HG03097 (cell line): ENCODE results near the gene WRAP53.

Experiments used
- ATAC-seq: cut with Tn5 transposase; IDR thresholded peaks from one replicate; pipeline ENCODE4 v1.9.1; 2021; ENCODE audit not compliant: unreplicated experiment, low FRiP score

Gene WRAP53

DNA sequence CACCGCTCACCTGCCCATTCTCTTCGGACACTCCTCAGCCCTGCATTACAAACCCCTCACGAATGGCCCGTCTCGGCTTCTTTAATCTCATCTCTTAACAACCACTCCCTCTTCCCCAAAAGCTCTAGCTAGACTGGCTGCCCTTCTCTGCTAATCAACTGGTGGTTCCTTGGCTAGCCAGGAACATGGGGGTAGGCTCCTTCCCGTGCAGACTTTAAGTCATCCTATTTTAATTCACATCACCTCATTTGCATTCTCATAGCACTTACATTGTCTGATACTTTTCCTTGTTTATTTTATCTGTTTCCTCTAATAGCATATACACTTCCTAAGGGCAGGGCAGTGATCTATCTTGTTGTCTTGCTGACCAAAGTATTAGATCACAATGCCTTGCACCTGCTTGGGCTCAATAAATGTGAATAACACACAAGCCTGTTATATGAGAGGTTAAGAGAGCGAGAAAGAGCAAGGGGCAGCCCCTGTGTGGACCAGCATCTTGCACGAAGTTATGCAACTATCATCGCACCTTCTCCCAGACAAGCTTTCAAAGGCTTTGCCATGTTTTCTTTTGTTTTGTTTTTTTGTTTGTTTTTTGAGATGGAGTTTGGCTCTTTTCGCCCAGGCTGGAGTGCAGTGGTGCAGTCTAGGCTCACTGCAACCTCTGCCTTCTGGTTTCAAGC, 10.7 kb upstream of the WRAP53 start:
- ATAC-seq = no peak

DNA sequence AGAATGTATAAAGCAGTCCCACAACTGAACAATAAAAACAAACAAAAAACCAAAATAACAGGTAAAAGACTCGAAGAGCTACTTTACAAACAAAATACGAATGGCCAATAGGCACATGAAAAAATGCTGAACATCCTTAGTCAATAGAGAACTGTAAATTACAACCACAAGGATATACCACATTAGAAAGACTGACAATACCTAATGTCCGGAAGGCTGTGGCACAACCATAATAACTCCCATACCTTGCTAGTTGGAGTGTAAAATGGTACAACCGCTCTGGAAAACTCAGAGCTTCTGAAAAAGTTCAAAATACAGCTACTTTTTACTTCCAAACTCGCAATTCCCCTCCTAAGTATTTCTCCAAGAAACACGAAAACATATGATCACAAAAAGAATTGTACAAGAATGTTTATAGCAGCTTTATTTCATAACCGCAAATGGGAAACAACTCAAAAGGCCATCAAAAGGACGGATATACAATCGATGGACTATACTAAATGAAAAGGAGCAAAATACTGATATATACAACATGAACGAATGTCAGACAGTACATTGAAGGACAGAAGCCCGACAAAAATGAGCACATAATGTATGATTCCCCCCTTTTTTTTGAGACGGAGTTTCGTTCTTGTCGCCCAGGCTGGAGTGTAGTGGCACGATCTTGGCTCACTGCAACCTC, 3.3 kb upstream of the WRAP53 start:
- no peak for ATAC-seq

DNA sequence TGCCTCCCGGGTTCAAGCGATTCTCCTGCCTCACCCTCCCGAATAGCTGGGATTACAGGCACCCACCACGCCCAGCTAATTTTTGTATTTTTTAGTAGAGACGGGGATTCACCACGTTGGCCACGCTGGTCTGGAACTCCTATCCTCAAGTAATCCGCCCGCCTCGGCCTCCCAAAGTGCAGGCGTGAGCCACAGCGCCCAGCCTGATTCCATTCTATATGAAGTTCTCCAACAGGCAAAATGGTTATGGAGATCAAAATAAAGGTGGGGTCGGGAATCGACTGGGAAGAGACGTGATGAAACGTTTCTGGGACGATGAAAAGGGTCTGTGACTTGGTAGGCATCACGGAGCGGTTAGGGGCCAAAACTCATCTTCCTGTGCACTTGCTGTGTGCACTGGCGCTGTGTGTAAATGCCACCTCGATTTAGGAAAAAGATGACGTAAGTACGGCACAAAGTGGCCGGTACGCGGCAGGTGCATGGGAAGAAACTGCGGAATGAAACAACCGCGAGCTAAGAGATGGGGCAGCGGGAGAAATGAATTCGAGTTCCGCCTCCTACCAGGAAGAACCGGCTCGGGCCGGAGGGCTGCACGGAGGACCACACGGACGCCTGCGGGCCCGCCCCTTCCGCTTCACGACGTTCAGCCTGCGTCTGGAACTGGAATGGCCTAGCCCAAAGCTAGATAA, 2.6 kb upstream of the WRAP53 start:
- peak; percentile 46 for ATAC-seq

DNA sequence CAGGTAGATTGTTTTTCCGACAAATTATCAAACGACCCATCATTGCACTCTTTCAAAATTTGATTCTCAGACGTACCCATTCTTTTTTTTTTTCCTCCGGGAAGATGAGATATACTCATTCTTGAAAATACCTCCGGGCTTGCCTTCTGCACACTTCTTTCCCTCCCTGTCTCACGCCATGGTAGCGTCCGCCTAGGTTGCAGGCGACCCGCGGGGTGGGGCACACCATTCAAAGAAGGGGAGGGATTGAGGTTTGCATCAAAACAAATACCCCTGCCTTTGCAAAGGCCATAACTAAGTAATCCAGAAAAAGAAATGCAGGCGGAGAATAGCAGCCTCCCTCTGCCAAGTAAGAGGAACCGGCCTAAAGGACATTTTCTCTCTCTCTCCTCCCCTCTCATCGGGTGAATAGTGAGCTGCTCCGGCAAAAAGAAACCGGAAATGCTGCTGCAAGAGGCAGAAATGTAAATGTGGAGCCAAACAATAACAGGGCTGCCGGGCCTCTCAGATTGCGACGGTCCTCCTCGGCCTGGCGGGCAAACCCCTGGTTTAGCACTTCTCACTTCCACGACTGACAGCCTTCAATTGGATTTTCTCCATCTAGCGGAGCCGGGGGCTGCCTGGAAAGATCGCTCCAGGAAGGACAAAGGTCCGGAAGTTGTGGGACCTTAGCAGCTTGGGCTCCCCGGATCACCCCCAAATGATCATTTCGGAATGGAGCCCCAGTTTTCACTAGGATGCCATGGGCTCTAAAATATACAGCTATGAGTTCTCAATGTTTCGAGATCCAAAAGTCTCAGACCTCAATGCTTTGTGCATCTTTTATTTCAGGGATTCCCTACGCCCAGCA, 1.8 kb upstream of the WRAP53 start:
- ATAC-seq = peak; percentile 49

DNA sequence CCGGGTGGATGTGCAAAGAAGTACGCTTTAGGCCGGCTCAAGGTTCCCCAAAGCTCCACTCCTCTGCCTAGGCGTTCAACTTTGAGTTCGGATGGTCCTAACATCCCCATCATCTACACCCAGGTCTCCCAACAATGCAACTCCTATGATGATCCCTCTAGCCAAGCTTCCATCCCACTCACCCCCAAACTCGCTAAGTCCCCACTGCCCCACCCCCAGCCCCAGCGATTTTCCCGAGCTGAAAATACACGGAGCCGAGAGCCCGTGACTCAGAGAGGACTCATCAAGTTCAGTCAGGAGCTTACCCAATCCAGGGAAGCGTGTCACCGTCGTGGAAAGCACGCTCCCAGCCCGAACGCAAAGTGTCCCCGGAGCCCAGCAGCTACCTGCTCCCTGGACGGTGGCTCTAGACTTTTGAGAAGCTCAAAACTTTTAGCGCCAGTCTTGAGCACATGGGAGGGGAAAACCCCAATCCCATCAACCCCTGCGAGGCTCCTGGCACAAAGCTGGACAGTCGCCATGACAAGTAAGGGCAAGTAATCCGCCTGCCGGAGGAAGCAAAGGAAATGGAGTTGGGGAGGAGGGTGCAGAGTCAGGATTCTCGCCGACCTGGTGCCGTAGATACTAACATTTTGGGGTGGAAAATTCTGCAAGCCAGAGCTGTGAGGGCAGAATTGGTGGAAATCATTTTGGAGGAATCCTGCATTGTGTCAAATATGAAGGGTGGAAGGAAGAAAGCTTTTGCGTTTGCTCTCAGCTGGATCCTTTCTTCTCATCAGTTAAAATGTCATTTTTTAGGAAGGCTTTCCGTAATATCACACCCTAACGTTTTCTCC, 987 bp upstream of the WRAP53 start, which contains the start of gene TP53:
Gene TP53 (minus strand): TSS at position 419 of the 836 bp plus-strand sequence. CDS start 10,896 bp downstream, outside the sequence.
- ATAC-seq = no peak

DNA sequence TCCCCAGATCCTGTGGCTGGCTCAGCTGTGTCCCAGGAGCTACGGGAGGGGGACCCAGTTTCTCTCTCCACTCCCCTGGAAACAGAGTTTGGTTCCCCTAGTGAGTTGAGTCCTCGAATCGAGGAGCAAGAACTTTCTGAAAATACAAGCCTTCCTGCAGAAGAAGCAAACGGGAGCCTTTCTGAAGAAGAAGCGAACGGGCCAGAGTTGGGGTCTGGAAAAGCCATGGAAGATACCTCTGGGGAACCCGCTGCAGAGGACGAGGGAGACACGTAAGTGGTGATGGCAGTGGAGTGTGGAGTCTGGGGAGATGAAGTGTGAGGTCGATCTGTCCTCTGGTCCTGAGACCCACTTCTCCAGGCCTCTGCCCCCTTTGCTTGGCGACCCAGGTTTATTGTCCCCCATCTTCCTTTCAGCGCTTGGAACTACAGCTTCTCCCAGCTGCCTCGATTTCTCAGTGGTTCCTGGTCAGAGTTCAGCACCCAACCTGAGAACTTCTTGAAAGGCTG, 585 bp downstream of the WRAP53 start:
- no peak for ATAC-seq

DNA sequence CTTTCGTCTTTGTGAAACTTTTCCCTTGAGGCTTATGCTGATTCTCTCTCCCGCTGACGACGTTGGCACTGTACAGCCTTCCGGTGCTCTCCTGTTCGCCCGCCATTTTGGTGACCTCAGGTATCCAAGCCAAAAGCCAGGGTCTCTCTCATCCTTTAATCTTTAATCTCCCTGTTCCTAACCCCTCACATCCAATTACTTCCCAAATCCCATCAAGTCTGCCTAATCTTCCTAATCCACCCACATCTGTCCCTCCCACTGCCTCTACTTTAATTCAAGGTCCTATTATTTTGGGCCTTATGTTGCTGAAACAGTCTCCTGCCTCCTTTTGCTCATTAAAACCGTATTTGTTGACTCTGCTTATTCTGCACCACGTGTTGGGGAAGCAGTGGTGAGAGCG, 7.3 kb downstream of the WRAP53 start:
- no peak for ATAC-seq

DNA sequence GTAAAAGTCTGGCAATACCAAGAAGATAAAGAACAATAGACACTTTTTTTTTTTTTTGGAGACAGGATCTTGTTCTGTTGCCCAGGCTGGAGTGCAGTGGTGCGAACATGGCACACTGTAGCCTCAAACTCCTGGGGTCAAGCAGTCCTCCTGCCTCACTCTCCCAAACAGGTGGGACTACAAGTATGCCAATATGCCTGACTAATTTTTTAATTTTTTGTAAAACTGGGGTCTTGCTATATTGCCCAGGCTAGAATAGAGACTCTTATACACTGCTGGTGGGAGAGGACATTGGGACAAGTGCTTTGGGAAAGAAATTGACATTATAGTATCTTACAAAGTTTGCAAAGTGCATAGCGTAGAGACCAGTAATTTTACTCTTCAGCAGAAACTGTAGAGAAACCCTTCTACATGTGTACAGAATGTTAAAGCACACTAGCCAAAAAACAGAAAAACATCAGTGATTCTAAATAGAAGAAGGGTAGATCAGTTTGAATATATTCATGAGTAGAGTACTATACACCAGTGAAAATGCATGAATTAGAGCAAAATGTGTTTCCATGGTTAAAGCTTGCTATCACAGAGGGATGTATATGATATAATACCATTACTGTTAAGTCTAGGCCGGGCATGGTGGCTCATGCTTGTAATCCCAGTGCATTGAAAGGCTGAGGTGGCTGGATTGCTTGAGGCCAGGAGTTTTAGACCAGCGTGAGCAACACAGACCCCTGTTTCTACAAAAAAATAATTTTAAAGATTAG, 9.7 kb downstream of the WRAP53 start:
- no peak for ATAC-seq

DNA sequence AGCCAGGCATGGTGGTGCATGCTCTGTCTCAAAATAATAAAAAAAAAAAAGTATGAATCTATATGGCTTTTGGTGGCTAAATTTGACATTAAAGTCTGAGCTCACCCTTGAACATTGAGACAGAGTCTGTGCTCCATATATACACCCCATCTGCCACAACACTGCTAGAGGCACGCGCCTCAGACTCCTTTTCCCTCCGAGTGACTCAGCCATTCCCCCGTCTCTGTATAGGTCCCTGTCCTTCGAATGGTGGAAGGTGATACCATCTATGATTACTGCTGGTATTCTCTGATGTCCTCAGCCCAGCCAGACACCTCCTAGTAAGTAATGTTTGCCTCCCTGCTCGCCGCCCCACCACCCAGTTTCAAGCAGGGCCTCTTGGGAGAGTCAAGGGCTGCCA, 12.2 kb downstream of the WRAP53 start:
- no peak for ATAC-seq

DNA sequence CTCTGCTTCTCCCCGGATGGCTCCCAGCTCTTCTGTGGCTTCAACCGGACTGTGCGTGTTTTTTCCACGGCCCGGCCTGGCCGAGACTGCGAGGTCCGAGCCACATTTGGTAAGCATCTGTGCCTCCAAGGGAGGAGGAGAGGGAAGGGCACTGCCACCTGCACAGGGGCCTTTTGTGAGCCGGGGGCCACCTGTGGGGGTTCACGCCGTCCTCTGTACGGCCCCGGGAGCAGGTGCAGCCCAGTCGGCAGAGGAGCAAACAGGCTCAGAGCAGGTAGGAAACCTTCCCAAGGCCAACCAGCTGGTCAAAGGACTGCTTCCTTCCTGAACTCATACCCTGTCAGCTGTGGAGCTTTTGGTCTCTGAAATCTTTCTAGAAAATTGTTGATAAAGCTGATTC, 13.4 kb downstream of the WRAP53 start:
- ATAC-seq = no peak

DNA sequence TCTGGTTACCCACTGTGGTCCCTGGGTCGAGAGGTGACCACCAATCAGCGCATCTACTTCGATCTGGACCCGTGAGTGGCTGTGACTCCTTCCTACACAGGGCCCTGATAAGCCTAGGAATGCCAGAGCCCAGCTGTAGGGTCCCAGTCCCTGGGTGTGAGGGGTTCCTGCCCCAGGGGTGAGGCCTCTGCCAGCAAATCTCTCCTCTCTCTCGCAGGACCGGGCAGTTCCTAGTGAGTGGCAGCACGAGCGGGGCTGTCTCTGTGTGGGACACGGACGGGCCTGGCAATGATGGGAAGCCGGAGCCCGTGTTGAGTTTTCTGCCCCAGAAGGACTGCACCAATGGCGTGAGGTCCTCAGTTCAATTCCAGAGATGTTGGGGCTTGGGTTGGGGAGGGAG, 14.5 kb downstream of the WRAP53 start:
- no peak for ATAC-seq

DNA sequence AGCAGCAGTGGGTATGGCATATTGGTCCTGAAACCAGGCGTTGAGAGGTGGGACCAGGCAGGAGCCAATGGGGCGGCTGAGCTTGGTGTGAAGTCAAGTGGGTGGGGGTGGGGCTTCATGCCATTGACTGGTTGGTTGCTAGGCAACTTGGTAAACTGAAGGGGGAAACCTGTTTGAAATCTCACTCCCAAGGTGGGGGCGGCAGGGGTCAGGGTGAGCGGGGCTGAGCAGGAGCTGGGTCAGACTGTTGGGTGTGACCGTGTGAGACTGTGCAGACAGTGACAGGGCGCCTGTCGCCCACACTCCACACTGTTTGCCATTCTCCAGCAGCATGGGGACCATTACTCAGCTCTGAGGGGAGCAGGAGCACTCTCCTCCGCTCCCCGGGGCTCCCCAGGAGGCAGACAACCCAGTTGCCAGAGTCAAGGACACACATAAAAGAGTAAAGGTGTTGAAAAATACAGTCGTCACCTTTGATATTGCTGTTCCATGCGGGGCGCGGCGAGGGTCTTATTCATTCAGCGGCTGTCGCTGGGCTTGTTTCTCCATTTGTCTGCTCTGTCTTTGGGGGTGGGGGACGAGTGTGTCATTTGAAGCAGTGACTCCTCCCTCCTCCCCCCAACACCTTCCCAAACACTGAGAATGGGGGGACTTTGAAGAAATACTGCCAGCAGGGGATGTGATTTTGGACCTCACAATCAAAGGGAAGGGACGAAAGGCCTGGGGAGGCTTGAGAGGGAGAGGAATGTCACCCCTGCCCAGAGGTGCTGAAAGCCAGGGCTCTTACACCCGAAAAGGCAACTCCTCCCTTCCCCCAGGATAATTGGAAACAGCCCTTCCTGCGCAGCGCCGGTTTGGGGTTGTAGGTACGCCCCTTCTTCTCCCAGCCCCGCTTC, 15.6 kb downstream of the WRAP53 start:
- no peak for ATAC-seq

DNA sequence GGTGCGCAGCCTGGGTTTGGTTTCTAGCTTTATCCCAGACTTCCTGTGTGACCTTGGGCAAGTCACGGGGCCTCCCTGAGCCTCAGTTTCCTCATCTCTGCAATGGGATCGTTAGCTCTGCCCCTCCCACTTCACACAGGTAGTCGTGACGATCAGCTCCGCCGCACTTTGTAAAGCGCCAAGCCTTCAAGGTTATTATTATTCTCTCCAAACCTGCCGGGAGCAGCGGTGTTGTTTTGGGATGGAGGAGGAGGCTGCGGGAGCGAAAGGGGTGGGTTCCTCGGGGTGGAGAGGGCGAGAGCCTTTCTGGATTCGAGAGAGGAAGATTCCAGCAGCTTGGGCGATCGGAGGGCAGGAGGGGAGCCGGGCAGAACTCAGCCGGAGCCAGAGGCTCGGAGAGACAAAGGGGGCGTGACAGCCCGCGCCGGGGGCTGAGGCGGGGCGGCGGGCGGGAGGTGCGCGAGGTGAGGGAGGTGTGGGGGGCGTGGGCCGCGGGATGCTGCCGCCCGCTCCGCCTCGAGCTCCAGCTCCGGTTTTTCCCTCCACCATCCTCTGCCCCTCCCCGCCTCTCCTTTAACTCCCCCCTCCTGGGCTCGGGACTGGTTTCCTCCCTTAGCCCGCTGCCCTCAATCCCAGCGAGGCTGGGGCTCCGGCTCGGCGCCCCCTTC, 16.5 kb downstream of the WRAP53 start, which contains the start of gene EFNB3:
Gene EFNB3 (plus strand): TSS at position 602 of the 668 bp plus-strand sequence. CDS start 397 bp downstream, outside the sequence.
- ATAC-seq = no peak

DNA sequence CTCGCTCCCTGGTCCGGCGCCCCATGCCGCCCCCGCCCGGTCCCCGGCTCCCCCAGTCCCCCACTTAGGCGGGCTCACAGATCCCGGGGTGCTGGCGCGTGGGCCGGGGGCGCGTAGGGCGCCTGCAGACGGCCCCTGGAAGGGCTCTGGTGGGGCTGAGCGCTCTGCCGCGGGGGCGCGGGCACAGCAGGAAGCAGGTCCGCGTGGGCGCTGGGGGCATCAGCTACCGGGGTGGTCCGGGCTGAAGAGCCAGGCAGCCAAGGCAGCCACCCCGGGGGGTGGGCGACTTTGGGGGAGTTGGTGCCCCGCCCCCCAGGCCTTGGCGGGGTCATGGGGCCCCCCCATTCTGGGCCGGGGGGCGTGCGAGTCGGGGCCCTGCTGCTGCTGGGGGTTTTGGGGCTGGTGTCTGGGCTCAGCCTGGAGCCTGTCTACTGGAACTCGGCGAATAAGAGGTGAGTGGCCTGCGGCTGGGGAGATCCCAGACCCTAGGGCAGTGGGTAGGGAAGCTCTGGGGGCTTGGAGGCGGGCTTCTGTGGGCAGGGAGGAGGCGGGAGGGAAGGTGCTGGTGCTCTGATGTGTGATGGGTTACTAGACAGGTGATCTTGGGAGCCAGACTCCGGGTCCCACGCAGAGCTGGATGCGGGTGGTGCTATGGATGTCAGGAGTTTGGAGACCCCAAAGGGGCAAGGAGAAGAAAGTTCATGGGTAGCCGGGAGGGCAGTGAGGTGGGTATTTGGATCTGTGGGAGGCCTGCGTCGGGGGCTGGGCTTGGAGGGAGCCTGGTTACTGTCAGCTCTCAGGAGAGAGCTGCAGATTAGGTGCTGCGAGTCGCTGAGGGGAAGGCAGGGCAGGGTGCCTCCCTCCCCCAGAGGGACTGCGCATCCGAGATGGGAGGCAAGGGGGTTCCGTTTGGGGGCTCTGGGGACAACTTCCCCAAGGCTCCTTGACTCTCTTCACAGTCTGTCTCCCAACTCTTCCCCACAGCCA, 17.3 kb downstream of the WRAP53 start:
- ATAC-seq = no peak

DNA sequence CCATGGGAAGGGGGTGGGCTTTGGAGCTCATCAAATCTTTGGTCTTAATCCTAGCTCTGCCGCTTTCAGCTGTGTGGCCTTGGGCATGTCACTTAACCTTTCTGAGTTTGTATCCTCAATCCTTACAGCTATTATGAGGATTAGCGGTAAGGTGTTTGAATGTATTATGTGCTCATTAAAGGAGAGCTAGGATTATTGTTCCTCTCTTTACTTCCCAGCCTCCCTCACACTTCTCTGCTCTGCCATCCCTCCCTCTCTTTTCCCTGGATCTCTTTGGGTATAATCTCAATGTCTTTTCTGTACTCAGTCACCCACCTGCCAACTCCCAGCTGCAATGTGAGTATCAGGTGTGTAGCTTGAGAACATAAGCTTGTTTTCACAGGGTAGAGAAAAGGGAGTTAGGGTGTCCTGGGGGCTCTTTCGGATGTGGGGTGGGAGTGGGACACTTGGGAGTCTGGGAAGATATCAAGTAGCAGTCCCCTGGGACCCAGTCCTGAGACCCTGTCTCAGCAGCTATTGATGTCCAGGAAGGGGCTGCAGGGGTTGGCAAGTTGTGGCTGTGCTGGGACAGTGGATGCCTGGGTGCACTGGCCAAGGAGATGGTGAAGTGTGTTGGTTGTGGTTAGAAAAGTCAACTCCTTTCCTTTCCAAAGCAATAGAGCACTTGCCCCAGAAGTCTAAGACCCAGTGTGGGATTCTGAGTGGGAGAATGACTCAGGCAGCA, 18.5 kb downstream of the WRAP53 start:
- ATAC-seq = no peak

DNA sequence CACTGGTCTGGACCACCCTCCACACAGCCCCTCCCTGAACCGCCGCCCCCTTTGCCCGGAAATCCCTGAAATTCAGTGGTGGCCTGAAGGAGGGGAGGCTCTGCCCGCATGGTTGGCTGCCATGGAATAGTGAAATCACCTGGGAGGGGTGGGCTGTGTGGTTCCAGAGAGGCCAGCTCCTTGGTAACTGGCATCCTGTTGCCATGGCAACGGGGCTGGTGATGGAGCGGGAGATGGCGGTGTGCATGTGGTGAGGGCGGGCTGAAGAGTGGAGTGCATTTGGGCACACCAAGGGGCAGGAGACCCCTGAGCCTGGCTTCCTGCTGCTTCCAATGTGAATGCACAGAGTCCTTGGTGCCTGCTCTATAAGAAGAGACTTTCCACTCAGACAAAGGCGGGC, 19.2 kb downstream of the WRAP53 start:
- no peak for ATAC-seq
